Left forelimb (tissue), 1 donor: ENCODE data around the gene TYMS.

Experiments used
- DNase-seq: peaks from one replicate; pipeline ENCODE4 v3.0.0-alpha.2; 2018; ENCODE audit warnings: low spot score

TYMS gene

DNA sequence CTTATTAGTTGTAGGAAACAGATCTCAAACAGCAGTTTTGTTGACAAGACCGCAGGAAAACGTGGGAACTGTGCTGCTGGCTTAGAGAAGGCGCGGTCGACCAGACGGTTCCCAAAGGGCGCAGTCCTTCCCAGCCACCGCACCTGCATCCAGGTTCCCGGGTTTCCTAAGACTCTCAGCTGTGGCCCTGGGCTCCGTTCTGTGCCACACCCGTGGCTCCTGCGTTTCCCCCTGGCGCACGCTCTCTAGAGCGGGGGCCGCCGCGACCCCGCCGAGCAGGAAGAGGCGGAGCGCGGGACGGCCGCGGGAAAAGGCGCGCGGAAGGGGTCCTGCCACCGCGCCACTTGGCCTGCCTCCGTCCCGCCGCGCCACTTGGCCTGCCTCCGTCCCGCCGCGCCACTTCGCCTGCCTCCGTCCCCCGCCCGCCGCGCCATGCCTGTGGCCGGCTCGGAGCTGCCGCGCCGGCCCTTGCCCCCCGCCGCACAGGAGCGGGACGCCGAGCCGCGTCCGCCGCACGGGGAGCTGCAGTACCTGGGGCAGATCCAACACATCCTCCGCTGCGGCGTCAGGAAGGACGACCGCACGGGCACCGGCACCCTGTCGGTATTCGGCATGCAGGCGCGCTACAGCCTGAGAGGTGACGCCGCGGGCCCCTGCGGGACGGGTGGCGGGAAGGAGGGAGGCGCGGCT lies at the start of gene TYMS:
TYMS (plus strand) TSS at position 343 of the 690 bp plus-strand sequence; CDS start at position 433, 90 bp downstream.
- DNase-seq, result peak; percentile 81

GRCh38 chr18:607930-608329 lies 49.5 kb upstream of the TYMS start:
- no peak for DNase-seq

- DNase-seq, result no peak
Measured at GRCh38 chr18:610214-610928, 47.1 kb upstream of the TYMS start.

DNA sequence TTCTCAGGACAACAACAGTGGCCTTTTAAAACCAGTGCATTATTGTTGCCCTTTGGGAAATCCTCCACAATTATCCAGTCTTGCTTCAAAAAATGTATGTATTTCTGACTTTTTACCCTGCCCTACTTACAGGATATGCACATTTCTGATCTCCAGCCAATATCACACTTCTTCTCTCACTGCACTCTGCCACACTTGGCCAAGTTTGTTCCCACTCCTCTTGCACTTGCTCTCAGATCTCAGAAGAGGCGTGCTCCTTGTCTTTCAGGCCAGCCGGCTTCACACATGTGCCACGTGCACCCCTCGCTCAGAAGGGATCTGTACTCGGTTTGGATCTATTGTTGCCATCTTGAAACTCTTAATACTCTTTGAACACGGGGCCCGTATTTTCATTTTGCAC lies 45.3 kb upstream of the TYMS start:
- DNase-seq, result no peak

- DNase-seq, result no peak
Measured at GRCh38 chr18:614193-614592, 43.3 kb upstream of the TYMS start.

- no peak for DNase-seq
Measured at GRCh38 chr18:615092-615521, 42.3 kb upstream of the TYMS start.

- DNase-seq, result no peak
Measured at GRCh38 chr18:615773-616172, 41.7 kb upstream of the TYMS start.

- no peak for DNase-seq
Measured at GRCh38 chr18:616380-616995, 41.0 kb upstream of the TYMS start.

DNA sequence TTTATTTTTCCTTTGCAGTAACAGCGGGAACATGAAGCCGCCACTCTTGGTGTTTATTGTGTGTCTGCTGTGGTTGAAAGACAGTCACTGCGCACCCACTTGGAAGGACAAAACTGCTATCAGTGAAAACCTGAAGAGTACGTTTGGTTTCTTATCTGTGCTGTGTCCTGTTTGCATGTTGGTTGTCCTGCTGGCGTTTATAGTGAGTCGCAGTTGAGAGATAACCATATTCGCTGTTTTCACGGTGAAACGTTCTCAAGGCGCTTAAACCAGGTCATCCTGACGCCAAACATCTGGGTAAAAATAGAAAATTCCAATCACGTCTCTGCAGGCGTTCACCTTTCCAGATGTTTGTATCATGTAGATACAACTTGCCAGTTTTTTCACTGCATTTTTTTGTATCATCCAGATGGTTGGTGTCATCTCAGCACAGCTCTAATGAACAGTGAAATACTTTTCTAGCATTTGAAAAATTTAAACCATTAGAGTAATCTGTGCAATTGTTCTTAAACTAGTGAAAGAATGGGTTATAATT lies 39.4 kb upstream of the TYMS start:
- DNase-seq, result no peak

DNA sequence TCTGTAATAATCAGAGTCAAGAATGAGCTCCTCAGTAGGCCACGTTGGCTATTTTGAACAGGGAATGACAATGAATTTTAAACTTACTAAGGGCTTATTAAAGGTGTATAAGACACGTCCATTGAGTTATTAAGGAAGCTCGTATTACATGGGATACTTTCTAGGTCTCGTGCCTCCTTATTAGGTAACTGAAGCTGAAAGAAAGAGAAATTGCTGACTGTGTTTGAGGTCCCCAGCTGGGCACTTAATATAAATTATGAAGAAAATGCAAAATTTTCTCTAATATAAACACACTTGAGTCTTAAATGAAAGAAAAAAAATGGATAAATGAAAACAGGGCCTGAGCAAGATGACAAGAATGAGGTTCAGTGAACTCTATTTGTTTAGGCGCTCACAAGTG lies 38.8 kb upstream of the TYMS start:
- DNase-seq, result no peak

DNA sequence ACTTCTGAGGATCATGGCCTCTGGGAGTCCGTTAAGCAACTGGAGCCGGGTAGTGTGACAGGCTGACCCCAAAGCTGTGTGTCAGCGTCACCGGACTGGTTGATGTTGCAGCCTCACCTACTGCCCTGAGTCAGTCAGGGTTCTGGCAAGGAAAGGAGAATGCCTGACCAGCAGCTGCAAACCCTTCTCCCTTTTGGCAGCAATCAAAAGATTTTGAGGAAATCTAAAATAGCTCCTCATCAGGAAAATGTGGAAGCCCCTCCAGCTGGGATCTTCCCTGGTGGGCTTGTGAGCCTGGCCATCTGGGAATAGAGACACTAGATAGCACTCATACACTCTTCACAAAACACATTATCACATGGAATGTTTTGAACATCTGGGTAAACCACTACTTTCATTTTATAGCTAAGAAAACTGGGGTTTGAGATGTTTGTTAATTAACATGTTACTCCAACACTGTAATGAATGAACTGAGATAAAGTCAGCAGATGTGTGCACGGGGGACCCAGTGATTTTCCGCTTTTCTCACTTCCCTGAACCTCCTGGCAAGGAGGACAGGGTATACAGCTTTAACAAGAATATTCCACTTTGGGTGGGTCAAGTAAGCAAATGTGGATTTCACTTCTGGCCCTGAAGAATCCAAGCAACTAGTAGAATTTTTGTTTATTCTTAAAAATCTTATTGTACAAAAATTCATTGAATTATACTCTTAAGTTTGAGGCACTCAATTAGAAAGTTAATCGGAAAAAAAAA lies 36.0 kb upstream of the TYMS start:
- no peak for DNase-seq

- DNase-seq, result no peak
Measured at GRCh38 chr18:622289-622688, 35.2 kb upstream of the TYMS start.

- no peak for DNase-seq
Measured at GRCh38 chr18:623761-624620, 33.5 kb upstream of the TYMS start.

- DNase-seq, result no peak
Measured at GRCh38 chr18:627231-627630, 30.2 kb upstream of the TYMS start.

DNA sequence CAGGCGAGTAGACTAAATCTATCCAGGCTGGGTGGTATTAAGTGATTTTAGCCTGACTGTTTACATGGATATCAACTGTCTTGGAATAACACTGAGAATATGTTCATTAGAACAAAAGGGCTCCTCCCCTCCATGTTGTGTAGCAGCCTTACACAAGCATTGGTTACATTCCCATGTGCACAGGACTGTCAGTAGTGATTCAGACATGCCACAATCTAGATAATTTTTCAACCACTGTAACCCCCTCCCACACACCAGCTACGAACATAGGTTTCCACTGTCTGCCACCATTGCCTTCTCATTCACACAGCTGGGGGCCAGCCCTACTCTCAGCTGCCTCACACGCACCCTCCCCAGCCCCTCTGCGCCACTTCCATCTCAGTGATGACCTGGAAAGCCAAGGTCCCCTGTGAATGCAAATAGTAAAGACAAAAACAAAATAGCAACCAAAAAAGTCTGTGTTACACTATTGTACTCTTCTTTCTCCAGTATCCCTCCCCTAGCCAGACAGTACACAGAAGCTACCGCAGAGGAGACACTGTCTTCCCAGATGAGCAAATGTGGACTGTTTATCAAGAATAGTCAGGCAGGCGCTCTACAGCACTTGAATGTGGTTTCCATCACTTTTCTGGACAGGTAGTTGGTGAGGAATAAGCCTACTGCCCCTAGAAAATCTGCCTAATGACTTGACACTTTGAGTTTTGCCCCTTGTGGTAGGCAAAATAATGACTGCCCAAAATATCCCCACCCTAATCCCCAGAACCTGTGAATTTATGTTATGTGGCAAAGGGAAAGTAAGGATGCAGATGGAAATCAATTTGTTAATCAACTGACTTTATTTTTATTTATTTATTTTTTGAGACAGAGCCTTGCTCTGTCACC lies 27.9 kb upstream of the TYMS start:
- no peak for DNase-seq

- no peak for DNase-seq
Measured at GRCh38 chr18:631560-631959, 25.9 kb upstream of the TYMS start.

GRCh38 chr18:634551-635045 lies 22.9 kb upstream of the TYMS start:
- DNase-seq, result no peak

- no peak for DNase-seq
Measured at GRCh38 chr18:635171-635570, 22.3 kb upstream of the TYMS start.

DNA sequence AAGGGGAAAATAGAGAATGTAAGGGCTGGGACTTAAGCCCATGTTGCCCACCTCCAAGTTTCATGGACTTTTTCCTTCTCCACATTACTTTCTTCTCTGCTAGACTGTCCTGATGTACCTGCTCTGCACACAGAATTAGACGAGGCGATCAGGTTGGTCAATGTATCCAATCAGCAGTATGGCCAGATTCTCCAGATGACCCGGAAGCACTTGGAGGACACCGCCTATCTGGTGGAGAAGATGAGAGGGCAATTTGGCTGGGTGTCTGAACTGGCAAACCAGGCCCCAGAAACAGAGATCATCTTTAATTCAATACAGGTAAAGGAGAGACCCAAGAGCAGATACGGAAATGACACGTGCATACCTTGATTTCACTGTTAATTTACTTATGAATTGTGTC lies 16.2 kb upstream of the TYMS start:
- DNase-seq, result no peak

GRCh38 chr18:644395-645004 lies 13.0 kb upstream of the TYMS start:
- DNase-seq, result no peak
